ES-I3 (cell line): ENCODE results near the gene GPR158.
"Not testable (repeated sequence)": the region's sequence is repeated elsewhere in the genome, so short reads cannot be mapped to it uniquely, and the experiment has no call there.

ENCODE experiments used
- H3K36me3 ChIP-seq: 2 replicates; pipeline ENCODE4 v1.6.1; 2013; ENCODE audit warnings: mild to moderate bottlenecking, low read length, control low read depth, moderate library complexity; ENCODE audit not compliant: insufficient read depth
- H3K4me1 ChIP-seq: 2 replicates; pipeline ENCODE4 v1.6.1; 2013; ENCODE audit warnings: mild to moderate bottlenecking, control low read depth, low read length; ENCODE audit not compliant: insufficient read depth
- H3K9ac ChIP-seq: 2 replicates; pipeline ENCODE4 v1.6.1; 2013; ENCODE audit warnings: low read depth, mild to moderate bottlenecking, low read length, moderate library complexity
- H3K9me3 ChIP-seq: 2 replicates; pipeline ENCODE4 v1.6.1; 2013; ENCODE audit warnings: mild to moderate bottlenecking, low read length, moderate library complexity; ENCODE audit not compliant: control insufficient read depth, insufficient read depth

Gene GPR158

DNA sequence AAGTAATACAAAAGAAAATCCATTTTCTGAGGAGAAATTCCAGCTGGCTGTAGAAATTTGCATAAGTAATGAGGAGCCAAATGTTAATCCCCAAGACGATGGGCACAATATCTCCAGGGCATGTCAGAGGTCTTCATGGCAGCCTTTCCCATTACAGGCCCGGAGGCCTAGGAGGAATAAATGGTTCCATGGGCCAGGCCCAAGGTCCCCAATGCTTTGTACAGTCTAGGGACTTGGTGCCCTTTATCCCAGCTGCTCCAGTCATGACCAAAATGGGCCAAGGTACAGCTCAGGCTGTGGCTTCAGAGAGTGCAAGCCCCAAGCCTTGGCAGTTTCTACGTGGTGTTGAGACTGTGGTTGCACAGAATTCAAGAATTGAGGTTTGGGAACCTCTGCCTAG lies 182.5 kb downstream of the GPR158 start:
- H3K4me1 ChIP-seq = no peaks in the 10 kb centered on the region
- H3K9me3 ChIP-seq = peaks cover 6% of the 10 kb centered on the region
- H3K36me3 ChIP-seq = no peaks in the 10 kb centered on the region
- H3K9ac ChIP-seq = no peak overlapping the region

DNA sequence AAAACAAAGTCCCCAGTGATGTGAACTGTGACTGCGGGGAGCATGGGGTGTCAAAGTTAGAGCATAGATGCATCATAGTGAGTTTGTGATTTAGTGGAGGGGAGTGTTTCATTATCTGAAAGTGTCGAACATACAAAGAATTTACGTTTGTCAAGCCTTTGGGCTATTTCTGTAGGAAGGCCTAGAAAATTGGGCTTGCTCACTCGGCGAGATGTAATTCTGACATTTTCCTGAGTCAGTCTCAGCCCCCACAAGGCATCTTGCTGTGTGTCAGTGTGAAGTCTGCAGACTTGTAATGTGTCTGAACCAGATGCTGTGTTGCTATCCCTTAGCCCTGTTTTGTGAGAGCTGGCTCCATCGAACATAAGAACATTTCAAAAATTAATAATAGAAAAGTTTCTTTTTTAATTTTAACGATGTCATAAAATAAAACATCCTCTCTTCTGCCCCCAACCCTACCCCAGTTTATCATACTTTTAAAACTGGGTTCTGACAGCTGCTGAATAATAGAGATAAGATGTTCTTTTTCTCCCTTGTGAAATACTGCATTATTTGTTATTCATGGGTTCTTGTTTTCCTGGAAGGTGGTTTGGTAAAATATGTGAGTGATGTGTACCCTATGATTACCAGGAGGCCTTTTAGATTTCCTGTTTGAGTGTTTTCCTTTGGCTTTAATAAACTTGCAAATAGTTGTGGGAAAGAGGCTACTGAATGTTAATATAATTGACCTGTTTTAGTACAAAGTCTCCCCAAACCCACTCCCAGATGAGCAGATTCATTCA lies 207.4 kb downstream of the GPR158 start:
- H3K4me1 ChIP-seq = peaks cover 6% of the 10 kb centered on the region; the same call in 1 of the 2 replicates
- H3K36me3 ChIP-seq = no peaks in the 10 kb centered on the region
- H3K9me3 ChIP-seq = no peaks in the 10 kb centered on the region
- H3K9ac ChIP-seq = no peak overlapping the region

DNA sequence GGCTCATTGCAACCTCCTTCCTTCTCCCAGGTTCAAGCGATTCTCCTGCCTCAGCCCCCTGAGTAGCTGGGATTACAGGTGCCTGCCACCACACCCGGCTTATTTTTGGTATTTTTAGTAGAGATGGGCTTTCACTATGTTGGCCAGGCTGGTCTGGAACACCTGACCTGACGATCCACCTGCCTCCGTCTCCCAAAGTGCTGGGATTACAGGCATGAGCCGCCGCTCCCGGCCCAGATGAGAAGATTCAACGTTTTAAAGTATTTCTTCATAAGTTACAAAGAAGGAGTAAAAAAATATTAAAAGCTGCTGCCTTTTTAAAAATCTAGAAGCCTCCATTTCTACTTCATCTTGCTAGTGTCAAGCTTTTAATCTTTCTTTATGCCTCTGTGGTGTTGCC lies 208.1 kb downstream of the GPR158 start:
- not testable (repeated sequence) for H3K4me1 ChIP-seq, H3K9me3 ChIP-seq, H3K9ac ChIP-seq, H3K36me3 ChIP-seq

DNA sequence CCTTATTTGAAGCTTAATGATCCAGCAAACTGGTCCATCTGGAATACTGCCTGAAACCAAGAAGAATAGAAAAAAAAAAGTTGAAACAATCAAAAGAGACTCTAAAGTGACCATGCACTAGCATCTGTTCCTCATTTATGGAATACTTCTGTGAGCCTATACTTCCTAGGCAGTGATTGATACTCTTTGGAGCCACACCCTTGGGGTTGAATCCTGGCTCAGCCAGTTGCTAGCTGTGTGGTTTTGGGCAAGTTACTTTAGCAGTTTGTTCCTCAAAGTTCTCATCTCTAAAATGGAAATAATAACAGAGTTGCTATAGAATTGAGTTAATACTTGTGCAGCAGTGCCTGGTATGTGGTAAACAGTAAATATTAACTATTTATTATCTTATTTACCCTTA lies 208.9 kb downstream of the GPR158 start:
- Histone ChIP-seq H3K9ac (no peak overlapping the region), H3K36me3 (no peaks in the 10 kb centered on the region), H3K4me1 (peaks cover 6% of the 10 kb centered on the region; the same call in 1 of the 2 replicates), H3K9me3 (no peaks in the 10 kb centered on the region)

DNA sequence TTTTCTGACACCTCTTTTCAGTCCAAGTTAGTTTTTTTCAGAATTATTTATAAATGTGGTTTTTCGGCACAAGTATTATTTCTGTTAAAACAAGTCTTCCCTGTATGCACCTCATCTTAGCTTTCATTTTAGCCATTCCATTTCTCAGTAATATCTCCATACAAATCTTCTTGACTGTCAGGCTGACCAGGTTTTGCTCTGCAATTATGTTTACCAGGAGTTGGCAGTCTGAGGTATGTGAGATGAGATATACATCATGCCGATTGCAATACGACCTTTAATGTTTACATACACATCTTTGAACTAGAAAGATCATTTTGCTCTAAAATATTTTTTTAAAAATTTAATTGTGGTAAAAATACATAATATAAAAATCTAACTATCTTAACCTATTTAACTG lies 209.8 kb downstream of the GPR158 start:
- no peak overlapping the region for H3K9ac ChIP-seq
- H3K36me3 ChIP-seq = no peaks in the 10 kb centered on the region
- peaks cover 3% of the 10 kb centered on the region; the same call in 1 of the 2 replicates for H3K9me3 ChIP-seq
- peaks cover 6% of the 10 kb centered on the region; the same call in 1 of the 2 replicates for H3K4me1 ChIP-seq

DNA sequence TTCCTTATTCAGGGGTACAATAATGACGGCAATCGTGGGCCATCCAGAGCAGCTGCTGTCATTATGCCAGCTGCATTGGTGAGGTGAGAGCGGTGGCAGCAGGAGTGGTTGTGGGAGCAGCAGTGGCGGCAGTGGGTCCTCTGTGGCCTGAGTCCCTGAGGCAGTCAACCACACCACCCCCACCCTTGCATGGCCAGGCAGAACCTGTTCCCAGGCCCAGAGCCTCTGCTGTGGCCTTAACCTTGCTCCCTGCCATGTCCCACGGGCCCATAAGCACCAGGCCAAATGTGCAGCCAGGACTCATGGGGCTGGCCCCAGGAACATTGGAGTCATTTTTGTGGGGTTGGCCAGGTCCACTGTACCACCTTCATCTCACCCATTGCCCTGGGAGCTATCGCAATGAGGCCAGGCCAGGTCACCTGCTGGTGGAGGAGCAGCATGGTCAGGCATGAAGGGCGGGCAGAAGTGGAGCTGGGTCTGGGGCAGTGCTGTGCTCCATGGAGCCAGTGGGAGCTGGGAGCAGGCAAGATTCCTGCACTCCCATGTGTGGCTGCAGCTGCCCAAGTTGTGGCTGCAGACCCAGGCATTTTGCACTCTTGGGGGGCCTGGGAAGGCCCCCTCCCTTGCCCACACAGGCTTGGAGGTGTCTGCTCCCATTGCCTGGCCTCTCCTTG lies 213.5 kb downstream of the GPR158 start:
- peaks cover 8% of the 10 kb centered on the region for H3K9me3 ChIP-seq

DNA sequence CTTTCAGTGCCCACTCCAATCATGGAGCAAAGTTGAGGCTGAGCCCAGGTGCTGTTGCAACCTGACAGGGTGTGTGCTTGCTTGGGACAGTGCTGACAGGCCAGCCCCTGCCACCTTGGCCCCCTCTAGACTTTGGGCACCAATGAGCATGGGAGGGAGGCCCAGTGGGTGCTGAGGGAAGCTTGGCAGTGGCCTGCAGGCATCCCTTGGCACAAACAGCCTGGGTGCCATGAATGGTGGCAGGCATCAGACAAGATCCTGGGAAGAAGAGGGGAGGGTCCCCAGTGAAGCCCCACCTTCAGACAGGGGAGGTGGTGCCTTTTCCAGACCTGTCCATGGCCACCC lies 214.0 kb downstream of the GPR158 start:
- H3K36me3 ChIP-seq = no peaks in the 10 kb centered on the region
- peaks cover 8% of the 10 kb centered on the region for H3K9me3 ChIP-seq
- H3K9ac ChIP-seq = no peak overlapping the region
- H3K4me1 ChIP-seq = no peaks in the 10 kb centered on the region

More for the DNA sequence above, 213.5 kb downstream of the GPR158 start:
- Histone ChIP-seq H3K4me1 (no peaks in the 10 kb centered on the region; the same call in 1 of the 2 replicates), H3K9ac (no peak overlapping the region), H3K36me3 (no peaks in the 10 kb centered on the region)

DNA sequence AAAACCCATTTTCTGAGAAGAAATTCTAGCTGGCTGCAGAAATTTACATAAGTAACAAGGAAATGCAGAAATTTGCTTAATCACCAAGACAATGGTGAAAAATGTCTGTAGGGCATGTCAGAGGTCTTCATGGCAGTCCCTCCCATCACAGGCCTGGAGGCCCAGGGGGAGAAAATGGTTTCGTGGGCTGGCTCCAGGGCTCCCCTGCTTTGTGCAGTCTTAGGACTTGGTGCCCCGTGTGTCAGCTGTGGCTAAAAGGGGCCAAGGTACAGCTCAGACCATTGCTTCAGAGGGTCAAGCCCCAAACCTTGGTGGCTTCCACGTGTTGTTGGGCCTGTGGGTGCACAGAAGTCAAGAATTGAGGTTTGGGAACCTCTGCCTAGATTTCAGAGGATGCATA lies 215.9 kb downstream of the GPR158 start:
- Histone ChIP-seq H3K9ac (no peak overlapping the region), H3K9me3 (peaks cover 8% of the 10 kb centered on the region), H3K36me3 (no peaks in the 10 kb centered on the region), H3K4me1 (no peaks in the 10 kb centered on the region)

DNA sequence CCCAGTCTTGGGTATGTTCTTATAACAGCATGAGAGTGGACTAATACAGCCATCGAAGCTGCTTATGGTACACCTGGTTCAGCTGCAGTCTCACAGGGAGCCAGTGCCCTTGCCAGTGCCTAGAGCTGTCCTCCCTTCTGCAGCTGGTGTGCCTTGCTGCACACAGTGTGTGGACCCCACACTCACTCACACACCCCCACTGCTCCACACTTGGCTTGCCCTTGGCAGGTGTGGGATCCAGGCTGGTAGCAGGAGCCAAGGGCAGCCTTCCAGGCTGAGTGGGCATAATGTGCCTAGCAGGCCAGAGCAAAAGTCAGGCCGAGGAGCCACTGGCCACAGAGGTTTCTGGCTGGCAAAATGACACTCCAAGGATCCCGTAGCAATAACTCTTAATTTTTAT lies 217.3 kb downstream of the GPR158 start:
- no peaks in the 10 kb centered on the region for H3K4me1 ChIP-seq
- H3K9ac ChIP-seq = no peak overlapping the region
- peaks cover 8% of the 10 kb centered on the region for H3K9me3 ChIP-seq
- no peaks in the 10 kb centered on the region for H3K36me3 ChIP-seq

DNA sequence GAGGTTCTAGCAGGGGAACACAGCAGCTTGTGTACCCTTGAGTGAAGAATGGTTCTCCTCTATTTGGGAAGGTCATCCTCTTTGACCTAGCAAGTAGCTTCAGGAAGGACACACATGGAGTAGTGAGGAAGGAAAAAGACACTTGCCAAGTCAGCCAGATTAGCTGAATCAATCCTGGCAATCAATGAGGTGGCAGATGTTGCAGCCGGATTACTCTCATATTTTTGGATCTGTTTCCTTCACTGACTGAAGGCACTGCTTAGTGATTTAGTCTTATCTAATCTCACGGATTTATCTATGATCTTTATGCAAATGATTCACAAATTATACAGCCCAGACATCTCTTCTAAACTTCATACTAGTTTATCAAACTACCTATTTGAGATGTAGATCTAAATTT lies 218.8 kb downstream of the GPR158 start:
- Histone ChIP-seq H3K4me1 (no peaks in the 10 kb centered on the region), H3K9ac (no peak overlapping the region), H3K36me3 (no peaks in the 10 kb centered on the region), H3K9me3 (peaks cover 8% of the 10 kb centered on the region)

DNA sequence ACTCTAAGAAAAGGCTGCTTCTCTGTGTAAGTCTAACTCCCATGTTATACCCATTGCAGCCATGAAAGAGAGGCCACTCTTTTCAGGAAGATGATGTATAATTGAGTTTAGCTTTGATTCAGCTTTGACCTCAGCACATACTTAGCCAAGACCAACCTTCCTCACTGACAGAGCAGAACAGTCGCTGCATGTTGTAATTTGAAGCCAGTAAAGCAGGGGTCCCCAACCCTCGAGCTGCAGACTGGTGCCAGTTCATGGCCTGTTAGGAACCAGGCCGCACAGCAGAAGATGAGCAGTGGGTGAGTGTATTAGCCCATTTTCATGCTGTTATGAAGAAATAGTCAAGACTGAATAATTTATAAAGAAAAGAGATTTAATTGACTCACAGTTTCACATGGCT lies 223.9 kb downstream of the GPR158 start:
- no peaks in the 10 kb centered on the region for H3K4me1 ChIP-seq
- no peaks in the 10 kb centered on the region for H3K36me3 ChIP-seq
- no peaks in the 10 kb centered on the region for H3K9me3 ChIP-seq
- H3K9ac ChIP-seq = no peak overlapping the region

DNA sequence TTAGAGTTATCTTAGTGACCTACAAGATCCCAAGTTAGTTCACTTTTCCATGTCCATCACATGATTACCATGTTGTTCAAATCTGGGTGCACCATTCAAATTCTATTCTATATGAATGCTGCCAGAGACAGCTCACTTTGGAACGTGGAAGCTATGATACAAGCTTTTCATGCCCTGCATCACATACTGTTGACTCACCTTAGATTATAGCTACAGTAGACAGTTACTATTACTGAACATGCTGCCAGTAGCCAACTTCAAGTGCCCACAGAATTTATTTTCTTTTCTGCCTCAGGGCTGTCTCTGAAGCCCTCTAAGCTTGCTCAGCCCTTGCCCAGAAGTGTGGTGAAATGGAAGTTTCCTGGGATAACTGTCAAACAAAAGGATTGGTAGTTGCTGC lies 231.1 kb downstream of the GPR158 start:
- no peaks in the 10 kb centered on the region for H3K4me1 ChIP-seq
- H3K9me3 ChIP-seq = no peaks in the 10 kb centered on the region
- no peak overlapping the region for H3K9ac ChIP-seq
- no peaks in the 10 kb centered on the region for H3K36me3 ChIP-seq

DNA sequence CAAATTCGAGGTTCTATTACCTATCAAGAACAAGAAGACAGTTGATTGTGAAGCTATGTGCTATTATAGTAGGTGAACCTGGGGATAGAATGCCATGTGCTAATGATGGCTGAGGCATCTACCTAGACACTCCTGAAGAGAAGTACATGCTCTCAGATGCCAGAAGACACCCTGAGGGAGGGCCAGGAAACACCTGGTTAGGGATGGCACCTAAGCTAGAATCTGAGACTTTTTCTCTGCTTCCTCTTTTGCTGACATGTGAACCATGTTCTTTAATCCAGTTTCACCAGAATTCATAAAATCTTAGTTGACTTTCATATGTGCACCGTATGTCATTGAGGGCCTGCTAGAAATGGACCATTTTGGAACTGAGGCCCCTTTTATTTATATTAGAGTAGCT lies 242.8 kb downstream of the GPR158 start:
- Histone ChIP-seq H3K9ac (no peak overlapping the region), H3K9me3 (peaks cover 3% of the 10 kb centered on the region; the same call in 1 of the 2 replicates), H3K36me3 (no peaks in the 10 kb centered on the region), H3K4me1 (no peaks in the 10 kb centered on the region)

DNA sequence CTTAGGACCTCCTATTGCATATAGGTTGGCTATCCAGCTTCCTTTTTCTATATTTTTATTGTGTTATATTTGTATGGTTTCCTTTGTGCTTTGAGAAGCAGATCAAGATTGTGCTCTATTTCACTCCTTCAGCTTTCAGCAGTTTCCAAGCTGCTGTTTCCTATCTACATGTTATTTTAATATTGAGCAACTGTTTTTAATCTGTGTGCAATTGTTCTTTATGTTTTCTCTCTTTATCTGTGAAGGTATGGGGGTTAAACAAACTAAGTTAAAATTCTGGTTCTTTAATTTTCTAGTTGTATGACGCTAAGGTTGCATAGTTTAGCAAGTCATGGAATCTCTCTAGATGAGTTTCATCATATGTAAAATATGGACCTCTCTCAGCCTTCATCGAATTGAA lies 251.0 kb downstream of the GPR158 start:
- H3K36me3 ChIP-seq = no peaks in the 10 kb centered on the region
- peaks cover 3% of the 10 kb centered on the region; the same call in 1 of the 2 replicates for H3K9me3 ChIP-seq
- no peak overlapping the region for H3K9ac ChIP-seq
- H3K4me1 ChIP-seq = no peaks in the 10 kb centered on the region

DNA sequence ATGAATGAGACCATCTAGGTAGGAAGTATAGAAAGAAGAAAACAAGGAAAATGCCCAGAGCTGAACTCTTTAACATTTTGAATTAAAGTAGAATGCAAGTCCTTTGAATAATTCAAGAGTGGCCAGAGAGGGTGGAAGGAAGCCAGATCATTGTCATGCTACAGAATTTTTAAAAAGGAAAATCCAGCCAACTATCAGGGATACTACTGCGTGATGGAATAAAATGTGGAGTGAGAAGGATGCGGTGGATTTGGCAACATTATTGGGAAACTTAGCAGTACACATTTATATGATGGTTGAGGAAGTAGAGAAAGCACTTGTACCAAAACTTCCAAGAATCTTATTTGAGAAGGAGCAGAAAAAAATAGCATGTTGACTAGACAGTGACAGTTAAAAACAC lies 261.6 kb downstream of the GPR158 start:
- Histone ChIP-seq H3K9me3 (no peaks in the 10 kb centered on the region), H3K9ac (no peak overlapping the region), H3K4me1 (peaks cover 3% of the 10 kb centered on the region; the same call in 1 of the 2 replicates), H3K36me3 (no peaks in the 10 kb centered on the region)
